VCaP (cell line): Measurements from ENCODE around the gene SLC6A11.

Source experiments
- H3K27ac ChIP-seq: fragments of 450-650 bp; 2 replicates; pipeline ENCODE4 v1.5.1; 2017
- TF ChIP-seq, protein P1 (sequence below): fragments of 450-650 bp; conservative IDR thresholded peaks from 2 replicates; pipeline ENCODE4 v1.5.1; 2017; ENCODE audit warnings: mild to moderate bottlenecking, moderate library complexity

SLC6A11 gene

DNA sequence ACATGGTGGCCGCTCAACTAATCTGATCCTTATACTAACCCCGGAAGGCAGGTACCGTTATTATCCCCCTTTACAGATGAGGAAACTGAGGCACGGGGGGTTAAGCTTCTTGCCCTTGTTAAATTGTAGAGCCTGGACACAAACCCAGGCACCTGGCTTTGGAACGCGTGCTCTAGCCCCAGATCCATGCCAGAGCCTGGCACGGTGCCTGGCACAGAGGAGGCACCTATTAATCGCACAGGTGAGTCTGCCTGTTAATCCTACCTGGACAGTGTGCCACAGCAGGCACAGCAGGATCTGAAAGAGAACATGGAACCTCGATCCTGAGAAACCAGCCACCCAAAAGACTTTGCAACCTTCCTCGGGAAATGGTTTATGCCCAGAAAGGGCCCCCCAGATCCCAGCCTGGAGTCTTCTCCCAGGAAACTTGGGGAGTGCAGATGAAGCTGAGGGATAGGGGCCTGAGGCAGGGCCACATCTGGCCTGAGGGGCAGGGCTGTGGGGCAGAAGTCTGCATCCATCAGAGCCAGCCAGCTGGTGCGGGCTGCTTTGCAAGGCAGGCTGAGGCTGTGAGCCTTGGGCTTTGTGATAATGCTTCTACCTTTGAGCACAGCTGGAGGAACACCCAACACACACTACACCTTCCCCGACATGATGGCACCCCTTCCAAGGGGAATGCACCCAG is 121.3 kb downstream of the SLC6A11 start:
- H3K27ac ChIP-seq, result no peak overlapping the region
- TF ChIP-seq, protein P1, sequence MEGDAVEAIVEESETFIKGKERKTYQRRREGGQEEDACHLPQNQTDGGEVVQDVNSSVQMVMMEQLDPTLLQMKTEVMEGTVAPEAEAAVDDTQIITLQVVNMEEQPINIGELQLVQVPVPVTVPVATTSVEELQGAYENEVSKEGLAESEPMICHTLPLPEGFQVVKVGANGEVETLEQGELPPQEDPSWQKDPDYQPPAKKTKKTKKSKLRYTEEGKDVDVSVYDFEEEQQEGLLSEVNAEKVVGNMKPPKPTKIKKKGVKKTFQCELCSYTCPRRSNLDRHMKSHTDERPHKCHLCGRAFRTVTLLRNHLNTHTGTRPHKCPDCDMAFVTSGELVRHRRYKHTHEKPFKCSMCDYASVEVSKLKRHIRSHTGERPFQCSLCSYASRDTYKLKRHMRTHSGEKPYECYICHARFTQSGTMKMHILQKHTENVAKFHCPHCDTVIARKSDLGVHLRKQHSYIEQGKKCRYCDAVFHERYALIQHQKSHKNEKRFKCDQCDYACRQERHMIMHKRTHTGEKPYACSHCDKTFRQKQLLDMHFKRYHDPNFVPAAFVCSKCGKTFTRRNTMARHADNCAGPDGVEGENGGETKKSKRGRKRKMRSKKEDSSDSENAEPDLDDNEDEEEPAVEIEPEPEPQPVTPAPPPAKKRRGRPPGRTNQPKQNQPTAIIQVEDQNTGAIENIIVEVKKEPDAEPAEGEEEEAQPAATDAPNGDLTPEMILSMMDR, result no peak

- TF ChIP-seq, protein P1, result no peak
- no peak overlapping the region for H3K27ac ChIP-seq
These were observed 123.5 kb downstream of the SLC6A11 start for GRCh38 chr3:10939556-10939955.

DNA sequence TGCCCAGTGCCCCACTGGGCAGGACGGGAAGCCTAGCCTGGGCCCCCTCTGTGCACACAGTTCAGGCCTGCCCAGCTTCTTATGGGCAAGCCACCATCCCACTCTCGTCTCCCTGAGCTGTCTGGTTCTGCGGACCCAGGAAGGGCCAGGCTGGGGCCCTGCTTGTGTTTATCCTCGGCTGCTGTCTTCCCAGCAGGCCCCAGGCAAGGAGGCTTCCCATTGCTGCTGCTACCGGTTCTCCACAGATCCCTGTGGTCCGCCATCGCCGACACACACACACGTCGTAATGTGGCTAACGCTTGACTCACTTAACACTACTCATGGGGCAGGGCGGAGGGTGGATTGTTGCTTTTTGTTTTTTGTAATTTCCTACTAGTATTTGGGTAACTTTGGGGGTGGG is 124.1 kb downstream of the SLC6A11 start:
- TF ChIP-seq, protein P1, result no peak
- H3K27ac ChIP-seq, result no peak overlapping the region

- no peak overlapping the region for H3K27ac ChIP-seq
- TF ChIP-seq, protein P1, result peak; percentile 77
These were observed 125.9 kb downstream of the SLC6A11 start for GRCh38 chr3:10941972-10942371.

DNA sequence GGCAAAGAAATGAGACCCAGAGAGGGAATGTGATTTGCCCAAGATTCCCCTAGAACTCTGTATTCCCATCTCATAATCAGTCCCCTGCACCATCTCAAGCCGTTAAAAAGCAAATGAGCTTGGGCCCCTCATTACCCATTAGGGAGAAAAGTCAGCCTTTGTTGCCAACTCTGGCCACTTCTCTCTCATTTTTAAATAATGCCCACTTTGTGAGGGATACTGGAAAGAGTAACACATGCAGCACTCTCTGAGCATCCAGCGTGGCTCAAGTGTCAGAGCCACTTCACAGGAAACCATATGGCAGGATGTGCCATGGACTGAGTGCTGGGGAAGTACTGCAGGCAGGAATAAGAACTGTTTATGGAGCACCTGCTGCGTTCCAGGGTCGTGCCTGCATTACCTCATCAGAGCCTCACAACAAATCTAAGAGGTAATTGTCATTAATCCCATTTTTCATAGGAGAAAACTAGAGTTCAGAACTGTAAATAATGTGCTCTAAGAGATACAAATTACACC is 126.7 kb downstream of the SLC6A11 start:
- TF ChIP-seq, protein P1, result no peak
- no peak overlapping the region for H3K27ac ChIP-seq

- H3K27ac ChIP-seq, result no peak overlapping the region
- TF ChIP-seq, protein P1, result no peak
These were observed 128.8 kb downstream of the SLC6A11 start for GRCh38 chr3:10944866-10945265.

- TF ChIP-seq, protein P1, result peak; percentile 96
- H3K27ac ChIP-seq, result 0 out of 2 replicates have a peak overlapping the region, but pooled peaks have one; percentile 5
These were observed 129.8 kb downstream of the SLC6A11 start for GRCh38 chr3:10945683-10946287.
